ENCODE data around the gene POLR3E. TPM values are rescaled to one million over a fixed set of nuclear protein-coding genes. Genes with fewer than 3 reads are reported as not detected.

The POLR3E gene
- total RNA-seq = 10 to 100 TPM; 34.9 to 55.4 (median 48.3) TPM

- whole genome bisulfite sequencing, 2 donors (ENCODE audit: low coverage in 1 of 2) = 0% methylated on average over 5 to 17 of the region's 76 CpGs
- H3K27ac ChIP-seq = peak within 1 kb of the TSS; percentile 85 to 97 (median 96)
- TF ChIP-seq POLR2AphosphoS5 (IDR thresholded peaks at IDR 0.05) (peak; percentile 82), POLR2A (IDR thresholded peaks at IDR 0.05) (peak; percentile 16 to 37), EP300 (IDR thresholded peaks at IDR 0.05) (no peak), CTCF (IDR thresholded peaks at IDR 0.05) (peak; percentile 70 to 96 (median 96))
- peaks cover 0 to 39% (median 5%) of the 10 kb centered on the region in 3 donors for H3K4me1 ChIP-seq
- ATAC-seq = peak; percentile 95
- H3K27me3 ChIP-seq = no peaks in the 10 kb centered on the region
- H3K9me3 ChIP-seq = no peaks in the 10 kb centered on the region
- H3K4me3 ChIP-seq = peak within 1 kb of the TSS; percentile 91 to 94
- peaks cover 0 to 6% of the 10 kb centered on the region in 2 donors for H3K36me3 ChIP-seq
These were observed at the start of gene POLR3E for GRCh38 chr16:22297114-22297870. TSS of gene POLR3E (plus strand) at chr16:22297409. CDS start at chr16:22302969, 5,560 bp downstream.

- Histone ChIP-seq H3K27me3 (no peaks in the 10 kb centered on the region), H3K9me3 (peaks cover 0 to 5% (median 0%) of the 10 kb centered on the region in 3 donors), H3K4me1 (no peaks in the 10 kb centered on the region), H3K27ac (no peak overlapping the region), H3K4me3 (no peak overlapping the region), H3K36me3 (peaks cover 0 to 98% of the 10 kb centered on the region in 2 donors)
- TF ChIP-seq POLR2A (IDR thresholded peaks at IDR 0.05) (no peak), POLR2AphosphoS5 (IDR thresholded peaks at IDR 0.05) (no peak), EP300 (IDR thresholded peaks at IDR 0.05) (no peak), CTCF (IDR thresholded peaks at IDR 0.05) (no peak)
- 60% methylated on average over 1 of the region's 6 CpGs; no CpG with 5 or more reads in 1 of the 2 donors for WGBS, 2 donors (ENCODE audit: low coverage in 1 of 2)
- ATAC-seq = peak; percentile 39
These were observed 46.7 kb upstream of the POLR3E start for GRCh38 chr16:22250522-22250921.

GRCh38 chr16:22252317-22252716 is 44.9 kb upstream of the POLR3E start:
- Histone ChIP-seq H3K4me1 (no peaks in the 10 kb centered on the region), H3K36me3 (peaks cover 0 to 100% of the 10 kb centered on the region in 2 donors), H3K9me3 (peaks cover 0 to 8% (median 0%) of the 10 kb centered on the region in 3 donors), H3K27ac (no peak overlapping the region), H3K4me3 (no peak overlapping the region), H3K27me3 (no peaks in the 10 kb centered on the region)
- no peak for ATAC-seq
- 62% methylated on average over 2 of the region's 5 CpGs; no CpG with 5 or more reads in 1 of the 2 donors for WGBS, 2 donors (ENCODE audit: low coverage in 1 of 2)
- no peak for TF ChIP-seq CTCF (IDR thresholded peaks at IDR 0.05)
- no peak for TF ChIP-seq POLR2AphosphoS5 (IDR thresholded peaks at IDR 0.05)
- TF ChIP-seq POLR2A (IDR thresholded peaks at IDR 0.05) = no peak
- no peak for TF ChIP-seq EP300 (IDR thresholded peaks at IDR 0.05)

GRCh38 chr16:22253272-22253671 is 43.9 kb upstream of the POLR3E start:
- Histone ChIP-seq H3K36me3 (peaks cover 0 to 100% of the 10 kb centered on the region in 2 donors), H3K4me3 (no peak overlapping the region), H3K27me3 (no peaks in the 10 kb centered on the region), H3K9me3 (peaks cover 0 to 11% (median 0%) of the 10 kb centered on the region in 3 donors), H3K4me1 (no peaks in the 10 kb centered on the region), H3K27ac (no peak overlapping the region)
- TF ChIP-seq POLR2A (IDR thresholded peaks at IDR 0.05) (no peak), CTCF (IDR thresholded peaks at IDR 0.05) (no peak), POLR2AphosphoS5 (IDR thresholded peaks at IDR 0.05) (no peak), EP300 (IDR thresholded peaks at IDR 0.05) (no peak)
- no peak for ATAC-seq
- 89 to 92% methylated on average over 2 to 5 of the region's 5 CpGs for WGBS, 2 donors (ENCODE audit: low coverage in 1 of 2)

Measured in gastroesophageal sphincter (tissue), 4 donors.